Endothelial cell of umbilical vein (primary cell): ENCODE measurements around the gene NBPF4.

Experiments
- EZH2 ChIP-seq: IDR thresholded peaks from 2 replicates; pipeline ENCODE4 v1.6.1; 2012; ENCODE audit warnings: borderline replicate concordance, low read depth, mild to moderate bottlenecking, moderate library complexity, low read length, inconsistent platforms; ENCODE audit not compliant: severe bottlenecking
- MYC ChIP-seq: IDR thresholded peaks from one replicate; pipeline ENCODE4 v1.6.1; 2011; ENCODE audit warnings: mild to moderate bottlenecking, low read depth, low read length
- POLR2A ChIP-seq: IDR thresholded peaks from 2 replicates; pipeline ENCODE4 v1.6.1; 2012; ENCODE audit warnings: low read depth, mild to moderate bottlenecking, control low read depth, low read length
- POLR2AphosphoS5 ChIP-seq: IDR thresholded peaks from 2 replicates; pipeline ENCODE4 v1.6.1; 2012; ENCODE audit warnings: low read depth, mild to moderate bottlenecking, control low read depth, low read length, moderate library complexity; ENCODE audit not compliant: insufficient read depth
- TF ChIP-seq, protein P1 (sequence below), 2 donors: IDR thresholded peaks; 1 replicate in 1 of 2; 2 replicates in 1 of 2; pipeline ENCODE4 v1.5.1; 2011; ENCODE audit warnings: low read length in 2 of 2, mild to moderate bottlenecking in 2 of 2, moderate library complexity in 2 of 2, control low read depth in 1 of 2, inconsistent platforms in 1 of 2, low read depth in 1 of 2; ENCODE audit not compliant: insufficient read depth in 1 of 2; ENCODE audit errors: extremely low read depth in 1 of 2
- TF ChIP-seq, protein P2 (sequence below): IDR thresholded peaks from 2 replicates; pipeline ENCODE4 v1.6.1; 2011; ENCODE audit not compliant: insufficient read depth, insufficient read length

DNA sequence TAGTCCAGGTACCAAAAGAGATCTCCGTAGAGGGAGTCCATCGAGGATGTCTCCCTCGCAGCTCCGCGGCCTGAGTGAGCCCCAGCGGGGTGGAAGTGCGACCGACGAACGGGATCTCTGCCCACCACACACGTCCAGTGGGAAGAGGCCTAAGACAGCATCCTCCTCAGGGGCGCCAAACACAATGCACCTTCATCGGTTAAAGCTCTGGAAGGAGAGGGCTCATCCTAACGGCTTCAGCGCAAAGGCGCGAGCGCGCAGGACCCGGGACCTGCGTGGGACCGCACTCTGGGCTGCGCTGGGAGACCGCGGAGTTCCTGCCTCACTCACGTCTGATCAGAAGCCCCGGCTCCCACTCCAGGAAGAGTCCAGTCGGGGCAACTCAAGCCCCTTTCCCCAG lies 51.3 kb downstream of the NBPF4 start:
- TF ChIP-seq POLR2AphosphoS5 = no peak
- TF ChIP-seq, protein P1, sequence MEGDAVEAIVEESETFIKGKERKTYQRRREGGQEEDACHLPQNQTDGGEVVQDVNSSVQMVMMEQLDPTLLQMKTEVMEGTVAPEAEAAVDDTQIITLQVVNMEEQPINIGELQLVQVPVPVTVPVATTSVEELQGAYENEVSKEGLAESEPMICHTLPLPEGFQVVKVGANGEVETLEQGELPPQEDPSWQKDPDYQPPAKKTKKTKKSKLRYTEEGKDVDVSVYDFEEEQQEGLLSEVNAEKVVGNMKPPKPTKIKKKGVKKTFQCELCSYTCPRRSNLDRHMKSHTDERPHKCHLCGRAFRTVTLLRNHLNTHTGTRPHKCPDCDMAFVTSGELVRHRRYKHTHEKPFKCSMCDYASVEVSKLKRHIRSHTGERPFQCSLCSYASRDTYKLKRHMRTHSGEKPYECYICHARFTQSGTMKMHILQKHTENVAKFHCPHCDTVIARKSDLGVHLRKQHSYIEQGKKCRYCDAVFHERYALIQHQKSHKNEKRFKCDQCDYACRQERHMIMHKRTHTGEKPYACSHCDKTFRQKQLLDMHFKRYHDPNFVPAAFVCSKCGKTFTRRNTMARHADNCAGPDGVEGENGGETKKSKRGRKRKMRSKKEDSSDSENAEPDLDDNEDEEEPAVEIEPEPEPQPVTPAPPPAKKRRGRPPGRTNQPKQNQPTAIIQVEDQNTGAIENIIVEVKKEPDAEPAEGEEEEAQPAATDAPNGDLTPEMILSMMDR (IDR thresholded peaks at IDR 0.05; ENCODE audit: extremely low read depth in 1 of 2, insufficient read depth in 1 of 2, low read depth in 1 of 2, low read length in 2 of 2) = no peak
- no peak for TF ChIP-seq EZH2
- TF ChIP-seq, protein P2, sequence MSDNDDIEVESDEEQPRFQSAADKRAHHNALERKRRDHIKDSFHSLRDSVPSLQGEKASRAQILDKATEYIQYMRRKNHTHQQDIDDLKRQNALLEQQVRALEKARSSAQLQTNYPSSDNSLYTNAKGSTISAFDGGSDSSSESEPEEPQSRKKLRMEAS = no peak
- TF ChIP-seq POLR2A = no peak
- TF ChIP-seq MYC = no peak
